ENCODE measurements around the gene ZC3H13.

GRCh38 chr13:45954836-45955800 is 97.4 kb downstream of the ZC3H13 start:
- TF ChIP-seq CEBPB (IDR thresholded peaks at IDR 0.05; ENCODE audit: low read depth, low read length): no peak
- no peak for TF ChIP-seq FOS (IDR thresholded peaks at IDR 0.05; ENCODE audit: low read depth, low read length)
- no peak for TF ChIP-seq CTCF (conservative IDR thresholded peaks at IDR 0.05; ENCODE audit: low read depth, low read length)
- TF ChIP-seq MAFK (IDR thresholded peaks at IDR 0.05; ENCODE audit: low read depth, low read length): no peak
- no peak for TF ChIP-seq RAD21 (IDR thresholded peaks at IDR 0.05; ENCODE audit: low read length)
- TF ChIP-seq POLR2A (IDR thresholded peaks at IDR 0.05; ENCODE audit: low read depth, low read length): no peak
- TF ChIP-seq ELK1 (IDR thresholded peaks at IDR 0.05; ENCODE audit: borderline replicate concordance, low read depth, low read length): no peak
- no peak for TF ChIP-seq MXI1 (IDR thresholded peaks at IDR 0.05; ENCODE audit: borderline replicate concordance, low read depth, low read length)
- TF ChIP-seq USF2 (IDR thresholded peaks at IDR 0.05; ENCODE audit: low read depth, low read length): no peak

Measured in IMR-90 (cell line).